Measurements from ENCODE around the gene RUNX2. TPM values are rescaled to one million over a fixed set of nuclear protein-coding genes. Genes with fewer than 3 reads are reported as not detected.
A peak's percentile ranks its signal among the peaks of the same experiment; 100 is the strongest.

RUNX2 gene
- total RNA-seq, 3 donors from 2014 or later = 26.5 to 37.0 (median 31.0) TPM

GRCh38 chr6:45371924-45372573 is 43.9 kb downstream of the RUNX2 start:
- Mint-ChIP-seq H3K27me3 (ENCODE audit: low read depth) (no peaks in the 10 kb centered on the region), H3K4me3 (no peak overlapping the region), H3K36me3 (ENCODE audit: insufficient read depth) (peaks cover 9% of the 10 kb centered on the region), H3K4me1 (ENCODE audit: low read depth) (peaks cover 24% of the 10 kb centered on the region), H3K9me3 (no peaks in the 10 kb centered on the region)
- DNase-seq = no peak
- peak; percentile 59 to 70 for ATAC-seq

GRCh38 chr6:45375449-45375848 is 47.3 kb downstream of the RUNX2 start:
- H3K4me1 Mint-ChIP-seq (ENCODE audit: low read depth) = peaks cover 30% of the 10 kb centered on the region
- no peak for DNase-seq
- no peak overlapping the region for H3K4me3 Mint-ChIP-seq
- no peak for ATAC-seq
- no peaks in the 10 kb centered on the region for H3K36me3 Mint-ChIP-seq (ENCODE audit: insufficient read depth)
- H3K27me3 Mint-ChIP-seq (ENCODE audit: low read depth) = no peaks in the 10 kb centered on the region
- H3K9me3 Mint-ChIP-seq = no peaks in the 10 kb centered on the region

- H3K36me3 Mint-ChIP-seq (ENCODE audit: insufficient read depth) = no peaks in the 10 kb centered on the region
- no peaks in the 10 kb centered on the region for H3K27me3 Mint-ChIP-seq (ENCODE audit: low read depth)
- H3K4me1 Mint-ChIP-seq (ENCODE audit: low read depth) = peaks cover 28% of the 10 kb centered on the region
- H3K9me3 Mint-ChIP-seq = no peaks in the 10 kb centered on the region
- peak overlapping the region; percentile 97 for H3K4me3 Mint-ChIP-seq
- ATAC-seq (no peak), DNase-seq (no peak)
These were observed 48.3 kb downstream of the RUNX2 start for GRCh38 chr6:45376310-45377042.

- Mint-ChIP-seq H3K4me1 (ENCODE audit: low read depth) (peaks cover 23% of the 10 kb centered on the region), H3K4me3 (peak overlapping the region; percentile 97), H3K36me3 (ENCODE audit: insufficient read depth) (no peaks in the 10 kb centered on the region), H3K9me3 (no peaks in the 10 kb centered on the region), H3K27me3 (ENCODE audit: low read depth) (no peaks in the 10 kb centered on the region)
- DNase-seq = peak; percentile 79
- ATAC-seq = peak in 1 of 2 donors; percentile 0
These were observed 49.0 kb downstream of the RUNX2 start for GRCh38 chr6:45377043-45377553.

- DNase-seq = peak; percentile 93
- H3K9me3 Mint-ChIP-seq = no peaks in the 10 kb centered on the region
- peaks cover 20% of the 10 kb centered on the region for H3K4me1 Mint-ChIP-seq (ENCODE audit: low read depth)
- peak within 1 kb of the TSS; percentile 97 for H3K4me3 Mint-ChIP-seq
- no peaks in the 10 kb centered on the region for H3K27me3 Mint-ChIP-seq (ENCODE audit: low read depth)
- peak; percentile 85 to 86 for ATAC-seq
- no peaks in the 10 kb centered on the region for H3K36me3 Mint-ChIP-seq (ENCODE audit: insufficient read depth)
These were observed 49.6 kb downstream of the RUNX2 start, which contains the start of gene SUPT3H for GRCh38 chr6:45377554-45378333. Gene SUPT3H (minus strand): TSS chr6:45377934.

- no peaks in the 10 kb centered on the region for H3K27me3 Mint-ChIP-seq (ENCODE audit: low read depth)
- ATAC-seq (peak in 1 of 2 donors; percentile 8), DNase-seq (no peak)
- peak overlapping the region; percentile 97 for H3K4me3 Mint-ChIP-seq
- no peaks in the 10 kb centered on the region for H3K9me3 Mint-ChIP-seq
- peaks cover 20% of the 10 kb centered on the region for H3K4me1 Mint-ChIP-seq (ENCODE audit: low read depth)
- H3K36me3 Mint-ChIP-seq (ENCODE audit: insufficient read depth) = no peaks in the 10 kb centered on the region
These were observed 50.3 kb downstream of the RUNX2 start for GRCh38 chr6:45378334-45378926.

- Mint-ChIP-seq H3K27me3 (ENCODE audit: low read depth) (no peaks in the 10 kb centered on the region), H3K4me1 (ENCODE audit: low read depth) (peaks cover 8% of the 10 kb centered on the region), H3K36me3 (ENCODE audit: insufficient read depth) (no peaks in the 10 kb centered on the region), H3K9me3 (no peaks in the 10 kb centered on the region), H3K4me3 (no peak overlapping the region)
- DNase-seq (no peak), ATAC-seq (no peak)
These were observed 54.3 kb downstream of the RUNX2 start for GRCh38 chr6:45382391-45382790.

GRCh38 chr6:45386501-45386900 is 58.4 kb downstream of the RUNX2 start:
- Mint-ChIP-seq H3K27me3 (ENCODE audit: low read depth) (no peaks in the 10 kb centered on the region), H3K36me3 (ENCODE audit: insufficient read depth) (no peaks in the 10 kb centered on the region), H3K9me3 (peaks cover 1% of the 10 kb centered on the region), H3K4me3 (no peak overlapping the region), H3K4me1 (ENCODE audit: low read depth) (no peaks in the 10 kb centered on the region)
- no peak for ATAC-seq
- DNase-seq = no peak

- ATAC-seq (no peak), DNase-seq (no peak)
- Mint-ChIP-seq H3K4me1 (ENCODE audit: low read depth) (no peaks in the 10 kb centered on the region), H3K4me3 (no peak overlapping the region), H3K9me3 (peaks cover 3% of the 10 kb centered on the region), H3K36me3 (ENCODE audit: insufficient read depth) (no peaks in the 10 kb centered on the region), H3K27me3 (ENCODE audit: low read depth) (no peaks in the 10 kb centered on the region)
These were observed 59.1 kb downstream of the RUNX2 start for GRCh38 chr6:45387236-45387635.

GRCh38 chr6:45388328-45388727 is 60.2 kb downstream of the RUNX2 start:
- no peaks in the 10 kb centered on the region for H3K27me3 Mint-ChIP-seq (ENCODE audit: low read depth)
- no peaks in the 10 kb centered on the region for H3K36me3 Mint-ChIP-seq (ENCODE audit: insufficient read depth)
- peaks cover 8% of the 10 kb centered on the region for H3K9me3 Mint-ChIP-seq
- no peaks in the 10 kb centered on the region for H3K4me1 Mint-ChIP-seq (ENCODE audit: low read depth)
- DNase-seq = no peak
- ATAC-seq = no peak
- no peak overlapping the region for H3K4me3 Mint-ChIP-seq

GRCh38 chr6:45394586-45395095 is 66.5 kb downstream of the RUNX2 start:
- Mint-ChIP-seq H3K4me1 (ENCODE audit: low read depth) (peaks cover 4% of the 10 kb centered on the region), H3K36me3 (ENCODE audit: insufficient read depth) (no peaks in the 10 kb centered on the region), H3K27me3 (ENCODE audit: low read depth) (no peaks in the 10 kb centered on the region), H3K9me3 (peaks cover 8% of the 10 kb centered on the region), H3K4me3 (no peak overlapping the region)
- ATAC-seq = no peak
- no peak for DNase-seq

- Mint-ChIP-seq H3K4me3 (no peak overlapping the region), H3K36me3 (ENCODE audit: insufficient read depth) (no peaks in the 10 kb centered on the region), H3K4me1 (ENCODE audit: low read depth) (peaks cover 4% of the 10 kb centered on the region), H3K9me3 (no peaks in the 10 kb centered on the region), H3K27me3 (ENCODE audit: low read depth) (peaks cover 3% of the 10 kb centered on the region)
- DNase-seq (no peak), ATAC-seq (peak; percentile 77 to 83)
These were observed 70.1 kb downstream of the RUNX2 start for GRCh38 chr6:45398075-45398813.

- H3K9me3 Mint-ChIP-seq = no peaks in the 10 kb centered on the region
- H3K36me3 Mint-ChIP-seq (ENCODE audit: insufficient read depth) = no peaks in the 10 kb centered on the region
- DNase-seq = no peak
- H3K4me3 Mint-ChIP-seq = no peak overlapping the region
- H3K27me3 Mint-ChIP-seq (ENCODE audit: low read depth) = peaks cover 3% of the 10 kb centered on the region
- ATAC-seq = no peak
- peaks cover 4% of the 10 kb centered on the region for H3K4me1 Mint-ChIP-seq (ENCODE audit: low read depth)
These were observed 71.9 kb downstream of the RUNX2 start for GRCh38 chr6:45400021-45400420.

Measured in activated T-cell treated with anti-CD3 and anti-CD28 coated beads, Interleukin-2, amount 50 U/mL, for 4 hours (primary cell).